ENCODE measurements around the gene AK4.

GRCh38 chr1:65150583-65151263, 2.7 kb downstream of the AK4 start:
- TF ChIP-seq, protein P1, sequence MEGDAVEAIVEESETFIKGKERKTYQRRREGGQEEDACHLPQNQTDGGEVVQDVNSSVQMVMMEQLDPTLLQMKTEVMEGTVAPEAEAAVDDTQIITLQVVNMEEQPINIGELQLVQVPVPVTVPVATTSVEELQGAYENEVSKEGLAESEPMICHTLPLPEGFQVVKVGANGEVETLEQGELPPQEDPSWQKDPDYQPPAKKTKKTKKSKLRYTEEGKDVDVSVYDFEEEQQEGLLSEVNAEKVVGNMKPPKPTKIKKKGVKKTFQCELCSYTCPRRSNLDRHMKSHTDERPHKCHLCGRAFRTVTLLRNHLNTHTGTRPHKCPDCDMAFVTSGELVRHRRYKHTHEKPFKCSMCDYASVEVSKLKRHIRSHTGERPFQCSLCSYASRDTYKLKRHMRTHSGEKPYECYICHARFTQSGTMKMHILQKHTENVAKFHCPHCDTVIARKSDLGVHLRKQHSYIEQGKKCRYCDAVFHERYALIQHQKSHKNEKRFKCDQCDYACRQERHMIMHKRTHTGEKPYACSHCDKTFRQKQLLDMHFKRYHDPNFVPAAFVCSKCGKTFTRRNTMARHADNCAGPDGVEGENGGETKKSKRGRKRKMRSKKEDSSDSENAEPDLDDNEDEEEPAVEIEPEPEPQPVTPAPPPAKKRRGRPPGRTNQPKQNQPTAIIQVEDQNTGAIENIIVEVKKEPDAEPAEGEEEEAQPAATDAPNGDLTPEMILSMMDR (IDR thresholded peaks at IDR 0.05) = no peak
- no peak for TF ChIP-seq ZFX (IDR thresholded peaks at IDR 0.05; ENCODE audit: borderline replicate concordance)

All from 22Rv1 (cell line).